ENCODE measurements around the gene TSPEAR. TPM values are rescaled to one million over a fixed set of nuclear protein-coding genes. Genes with fewer than 3 reads are reported as not detected.
"Not testable (repeated sequence)": the region's sequence is repeated elsewhere in the genome, so short reads cannot be mapped to it uniquely, and the experiment has no call there.

Gene TSPEAR
- total RNA-seq, 2 donors from 2014 or later: not detected

DNA sequence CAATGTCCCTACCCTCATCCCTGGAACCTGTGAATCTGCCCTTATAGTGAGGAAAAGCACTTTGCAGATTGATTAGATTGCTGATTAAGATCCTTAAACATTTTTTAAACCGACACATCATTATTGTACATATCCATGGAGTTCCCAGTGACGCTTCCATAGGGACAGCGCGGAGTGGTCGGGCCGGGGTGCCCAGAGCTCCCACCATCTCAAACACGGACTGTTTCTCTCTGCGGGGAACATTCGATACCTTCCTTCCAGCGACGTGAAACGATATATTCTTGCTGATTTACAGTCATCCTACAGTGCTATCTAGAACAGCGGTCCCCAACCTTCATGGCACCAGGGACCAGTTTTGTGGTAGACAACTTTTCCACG, 10.4 kb downstream of the TSPEAR start:
- H3K4me1 Mint-ChIP-seq: peaks cover 19% of the 10 kb centered on the region
- H3K27me3 Mint-ChIP-seq: peaks cover 92% of the 10 kb centered on the region
- H3K9me3 ChIP-seq (ENCODE audit: control insufficient read depth, low read length, poor library complexity, severe bottlenecking): no peaks in the 10 kb centered on the region
- no peak for DNase-seq
- H3K27ac Mint-ChIP-seq: no peak overlapping the region
- H3K36me3 Mint-ChIP-seq (ENCODE audit: low read depth): peaks cover 18% of the 10 kb centered on the region
- no peak overlapping the region for H3K4me3 Mint-ChIP-seq
- ATAC-seq: no peak

GRCh38 chr21:44700101-44701022, 11.0 kb downstream of the TSPEAR start:
- peaks cover 20% of the 10 kb centered on the region for H3K4me1 Mint-ChIP-seq
- ATAC-seq (no peak), DNase-seq (no peak)
- H3K36me3 Mint-ChIP-seq (ENCODE audit: low read depth): peaks cover 19% of the 10 kb centered on the region
- no peaks in the 10 kb centered on the region for H3K9me3 ChIP-seq (ENCODE audit: control insufficient read depth, low read length, poor library complexity, severe bottlenecking)
- H3K27me3 Mint-ChIP-seq: peaks cover 93% of the 10 kb centered on the region
- H3K4me3 Mint-ChIP-seq: no peak overlapping the region
- H3K27ac Mint-ChIP-seq: no peak overlapping the region

DNA sequence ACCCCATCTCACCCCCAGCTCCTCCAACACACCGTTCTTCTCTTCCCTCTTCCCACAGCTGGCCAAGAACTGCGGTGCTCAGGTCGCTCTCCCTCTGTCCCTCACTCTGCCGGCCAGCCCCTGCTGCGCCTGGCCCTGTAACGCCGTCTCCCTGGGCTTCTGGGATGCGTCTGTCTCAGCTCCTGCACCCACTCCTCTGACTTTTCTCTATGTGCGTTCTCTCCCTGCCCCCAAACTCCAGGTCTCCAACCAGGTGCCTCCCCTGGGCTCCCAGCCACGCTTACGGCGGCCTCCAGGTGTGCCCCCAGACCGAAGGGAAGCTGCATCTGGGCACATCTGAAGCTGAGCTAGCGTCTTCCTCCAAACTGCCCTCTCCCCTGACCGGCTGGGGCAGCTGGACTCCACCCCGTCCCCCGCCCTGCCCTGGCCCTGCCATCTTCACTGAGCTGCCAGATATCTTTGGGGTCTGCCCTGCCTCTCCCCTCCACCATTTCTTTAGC, 11.8 kb downstream of the TSPEAR start:
- ATAC-seq: no peak
- H3K27me3 Mint-ChIP-seq: peaks cover 85% of the 10 kb centered on the region
- peaks cover 20% of the 10 kb centered on the region for H3K4me1 Mint-ChIP-seq
- no peak for DNase-seq
- H3K27ac Mint-ChIP-seq: no peak overlapping the region
- peaks cover 17% of the 10 kb centered on the region for H3K36me3 Mint-ChIP-seq (ENCODE audit: low read depth)
- H3K9me3 ChIP-seq (ENCODE audit: control insufficient read depth, low read length, poor library complexity, severe bottlenecking): no peaks in the 10 kb centered on the region
- no peak overlapping the region for H3K4me3 Mint-ChIP-seq

DNA sequence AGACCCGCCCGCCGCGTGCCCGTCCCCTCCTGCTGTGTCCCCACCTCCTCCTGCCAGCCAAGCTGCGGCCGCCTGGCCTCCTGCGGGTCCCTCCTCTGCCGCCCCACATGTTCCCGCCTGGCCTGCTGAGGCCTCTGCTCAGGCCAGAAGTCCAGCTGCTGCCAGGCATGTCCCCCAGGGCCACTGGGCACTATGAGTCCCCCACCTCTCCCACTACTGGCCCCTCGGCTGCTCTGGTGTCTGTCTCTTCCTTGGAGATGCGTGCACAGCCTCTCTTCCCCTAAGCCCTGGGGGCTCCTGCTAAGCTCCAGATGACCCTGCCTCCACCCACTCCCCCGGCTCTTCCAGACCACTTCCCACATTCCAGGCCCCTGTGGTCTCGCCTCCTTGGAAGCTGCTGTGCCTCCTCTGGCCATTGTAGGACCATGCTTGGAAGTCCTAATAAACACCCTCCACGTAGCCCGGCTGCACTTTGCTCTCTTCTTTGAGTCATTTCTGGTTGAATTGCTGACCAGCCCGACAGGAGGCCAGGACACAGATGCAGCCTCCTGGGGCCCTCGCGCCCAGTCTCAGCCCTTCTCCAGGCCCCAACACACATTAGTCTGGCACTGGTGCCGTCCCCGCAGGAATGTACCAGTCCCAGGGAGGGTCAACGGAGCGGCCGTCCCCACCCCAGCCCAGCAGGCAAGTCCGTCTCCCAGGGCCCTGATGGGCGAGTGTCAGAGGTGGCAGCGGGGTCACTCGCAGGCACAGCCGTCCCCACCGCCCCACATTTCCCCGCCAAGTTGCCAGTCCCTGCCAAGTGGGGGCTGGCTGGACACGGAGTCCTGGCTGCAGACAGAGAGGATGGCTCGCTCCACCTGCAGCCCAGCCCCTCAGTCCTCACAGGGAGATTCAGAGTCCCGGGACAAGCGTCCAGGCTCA, 13.3 kb downstream of the TSPEAR start:
- H3K4me3 Mint-ChIP-seq: no peak overlapping the region
- DNase-seq (no peak), ATAC-seq (no peak)
- H3K36me3 Mint-ChIP-seq (ENCODE audit: low read depth): peaks cover 17% of the 10 kb centered on the region
- H3K27me3 Mint-ChIP-seq: peaks cover 73% of the 10 kb centered on the region
- H3K9me3 ChIP-seq (ENCODE audit: control insufficient read depth, low read length, poor library complexity, severe bottlenecking): no peaks in the 10 kb centered on the region
- H3K27ac Mint-ChIP-seq: no peak overlapping the region
- H3K4me1 Mint-ChIP-seq: peaks cover 20% of the 10 kb centered on the region

- Mint-ChIP-seq H3K4me3 (peak within 1 kb of the TSS; percentile 19), H3K36me3 (ENCODE audit: low read depth) (peaks cover 12% of the 10 kb centered on the region), H3K27me3 (peaks cover 66% of the 10 kb centered on the region), H3K4me1 (peaks cover 18% of the 10 kb centered on the region)
- H3K9me3 ChIP-seq (ENCODE audit: control insufficient read depth, low read length, poor library complexity, severe bottlenecking); H3K27ac Mint-ChIP-seq; DNase-seq; ATAC-seq: not testable (repeated sequence)
Observed at GRCh38 chr21:44697172-44697810, 14.1 kb downstream of the TSPEAR start, which contains the start of gene KRTAP10-12. KRTAP10-12 (plus strand) TSS chr21:44697172; CDS start chr21:44697202, 30 bp downstream.

GRCh38 chr21:44696572-44696971, 14.8 kb downstream of the TSPEAR start:
- ATAC-seq (no peak), DNase-seq (no peak)
- H3K9me3 ChIP-seq (ENCODE audit: control insufficient read depth, low read length, poor library complexity, severe bottlenecking): no peaks in the 10 kb centered on the region
- no peak overlapping the region for H3K27ac Mint-ChIP-seq
- H3K36me3 Mint-ChIP-seq (ENCODE audit: low read depth): peaks cover 12% of the 10 kb centered on the region
- H3K27me3 Mint-ChIP-seq: peaks cover 58% of the 10 kb centered on the region
- peaks cover 18% of the 10 kb centered on the region for H3K4me1 Mint-ChIP-seq
- H3K4me3 Mint-ChIP-seq: no peak overlapping the region

GRCh38 chr21:44695641-44696040, 15.7 kb downstream of the TSPEAR start:
- no peak overlapping the region for H3K4me3 Mint-ChIP-seq
- H3K36me3 Mint-ChIP-seq (ENCODE audit: low read depth): peaks cover 12% of the 10 kb centered on the region
- H3K9me3 ChIP-seq (ENCODE audit: control insufficient read depth, low read length, poor library complexity, severe bottlenecking): no peaks in the 10 kb centered on the region
- peaks cover 49% of the 10 kb centered on the region for H3K27me3 Mint-ChIP-seq
- no peak for DNase-seq
- no peak for ATAC-seq
- H3K4me1 Mint-ChIP-seq: peaks cover 20% of the 10 kb centered on the region
- peak overlapping the region; percentile 75 for H3K27ac Mint-ChIP-seq

- Mint-ChIP-seq H3K4me1 (peaks cover 20% of the 10 kb centered on the region), H3K36me3 (ENCODE audit: low read depth) (peaks cover 12% of the 10 kb centered on the region), H3K27me3 (peaks cover 45% of the 10 kb centered on the region), H3K27ac (peak overlapping the region; percentile 75), H3K4me3 (no peak overlapping the region)
- ATAC-seq (no peak), DNase-seq (no peak)
- H3K9me3 ChIP-seq (ENCODE audit: control insufficient read depth, low read length, poor library complexity, severe bottlenecking): no peaks in the 10 kb centered on the region
Observed at GRCh38 chr21:44695184-44695583, 16.2 kb downstream of the TSPEAR start.

- no peaks in the 10 kb centered on the region for H3K9me3 ChIP-seq (ENCODE audit: control insufficient read depth, low read length, poor library complexity, severe bottlenecking)
- peaks cover 45% of the 10 kb centered on the region for H3K27me3 Mint-ChIP-seq
- DNase-seq: no peak
- peaks cover 12% of the 10 kb centered on the region for H3K36me3 Mint-ChIP-seq (ENCODE audit: low read depth)
- H3K4me3 Mint-ChIP-seq: no peak overlapping the region
- peaks cover 20% of the 10 kb centered on the region for H3K4me1 Mint-ChIP-seq
- ATAC-seq: no peak
- H3K27ac Mint-ChIP-seq: peak overlapping the region; percentile 75
Observed at GRCh38 chr21:44694776-44695175, 16.6 kb downstream of the TSPEAR start.

DNA sequence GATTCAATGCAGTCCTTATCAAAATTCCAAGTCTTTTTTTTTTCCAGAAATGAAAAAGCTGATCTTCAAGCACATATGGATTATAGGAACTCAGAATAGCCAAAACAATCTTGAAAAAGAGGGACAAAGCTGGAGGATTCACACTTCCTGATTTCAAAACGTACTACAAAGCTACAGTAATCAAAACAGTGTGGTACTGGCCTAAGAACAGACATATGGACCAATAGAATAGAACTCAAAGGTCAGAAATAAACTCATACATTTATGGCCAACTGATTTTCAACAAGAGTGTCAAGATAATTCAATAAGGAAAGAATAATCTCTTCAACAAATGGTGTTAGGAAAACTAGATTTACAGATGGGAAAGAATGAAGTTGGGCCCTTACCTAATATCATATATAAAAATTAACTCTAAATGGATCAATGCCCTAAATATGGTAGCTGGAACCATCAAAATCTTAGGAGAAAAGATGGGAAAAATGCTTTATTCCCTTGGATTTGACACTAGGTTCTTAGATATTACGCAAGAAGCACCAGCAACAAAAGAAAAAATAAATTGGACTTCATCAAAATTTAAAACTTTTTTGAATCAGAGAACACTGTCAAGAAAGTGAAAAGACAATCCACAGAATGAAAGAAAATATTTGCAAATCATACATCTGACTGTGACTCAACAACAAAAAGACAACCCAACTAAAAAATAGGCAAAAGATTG, 18.4 kb downstream of the TSPEAR start:
- H3K9me3 ChIP-seq (ENCODE audit: control insufficient read depth, low read length, poor library complexity, severe bottlenecking): no peaks in the 10 kb centered on the region
- peaks cover 7% of the 10 kb centered on the region for H3K36me3 Mint-ChIP-seq (ENCODE audit: low read depth)
- peaks cover 31% of the 10 kb centered on the region for H3K27me3 Mint-ChIP-seq
- DNase-seq: no peak
- H3K4me3 Mint-ChIP-seq: no peak overlapping the region
- no peak overlapping the region for H3K27ac Mint-ChIP-seq
- H3K4me1 Mint-ChIP-seq: peaks cover 17% of the 10 kb centered on the region
- ATAC-seq: no peak

DNA sequence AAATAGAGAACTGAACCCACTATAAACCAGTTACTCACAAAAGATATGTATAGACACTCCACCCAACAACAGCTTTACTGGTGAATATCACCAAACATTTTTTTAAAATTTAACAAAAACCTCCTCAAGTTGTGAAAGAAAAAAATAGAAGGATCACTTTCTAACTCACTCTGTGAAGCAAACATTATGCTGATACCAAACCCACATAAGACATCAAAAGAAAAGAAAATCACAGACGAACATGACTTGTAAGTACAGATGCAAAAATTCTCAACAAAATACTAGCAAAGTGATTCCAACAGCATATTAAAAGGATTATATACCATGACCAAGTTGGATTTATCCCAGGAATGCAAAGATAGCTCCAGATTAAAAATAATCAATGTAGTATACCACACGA, 19.7 kb downstream of the TSPEAR start:
- DNase-seq (no peak), ATAC-seq (no peak)
- Mint-ChIP-seq H3K36me3 (ENCODE audit: low read depth) (peaks cover 8% of the 10 kb centered on the region), H3K27ac (no peak overlapping the region), H3K27me3 (peaks cover 23% of the 10 kb centered on the region), H3K4me3 (no peak overlapping the region), H3K4me1 (peaks cover 9% of the 10 kb centered on the region)
- no peaks in the 10 kb centered on the region for H3K9me3 ChIP-seq (ENCODE audit: control insufficient read depth, low read length, poor library complexity, severe bottlenecking)

DNA sequence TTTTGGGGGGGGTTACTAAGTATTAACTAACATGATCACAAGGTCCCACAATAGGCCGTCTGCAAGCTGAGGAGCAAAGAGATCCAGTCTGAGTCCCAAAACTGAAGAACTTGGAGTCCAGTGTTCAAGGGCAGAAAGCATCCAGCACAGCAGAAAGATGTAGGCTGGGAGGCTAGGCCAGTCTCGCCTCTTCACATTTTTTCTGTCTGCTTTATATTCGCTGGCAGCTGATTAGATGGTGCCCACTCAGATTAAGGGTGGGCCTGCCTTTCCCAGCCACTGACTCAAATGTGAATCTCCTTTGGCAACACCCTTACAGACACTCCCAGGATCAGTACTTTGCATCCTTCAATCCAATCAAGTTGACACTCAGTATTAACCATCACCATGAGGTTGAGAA, 21.6 kb downstream of the TSPEAR start:
- DNase-seq; H3K4me3 Mint-ChIP-seq; ATAC-seq; H3K36me3 Mint-ChIP-seq (ENCODE audit: low read depth); H3K9me3 ChIP-seq (ENCODE audit: control insufficient read depth, low read length, poor library complexity, severe bottlenecking); H3K27ac Mint-ChIP-seq: not testable (repeated sequence)
- Mint-ChIP-seq H3K27me3 (peaks cover 21% of the 10 kb centered on the region), H3K4me1 (peaks cover 11% of the 10 kb centered on the region)
